ENCODE results near the gene SPIN2B.
A peak's percentile ranks its signal among the peaks of the same experiment; 100 is the strongest.
"Not testable (repeated sequence)": the region's sequence is repeated elsewhere in the genome, so short reads cannot be mapped to it uniquely, and the experiment has no call there.

The SPIN2B gene

GRCh38 chrX:57135287-57135686 is 13.9 kb upstream of the SPIN2B start:
- no peak for TF ChIP-seq CTCF (IDR thresholded peaks at IDR 0.05)
- no peak for DNase-seq (ENCODE audit: low spot score)
- no peak overlapping the region for H3K27ac ChIP-seq
- no peak overlapping the region for H3K4me3 ChIP-seq

DNA sequence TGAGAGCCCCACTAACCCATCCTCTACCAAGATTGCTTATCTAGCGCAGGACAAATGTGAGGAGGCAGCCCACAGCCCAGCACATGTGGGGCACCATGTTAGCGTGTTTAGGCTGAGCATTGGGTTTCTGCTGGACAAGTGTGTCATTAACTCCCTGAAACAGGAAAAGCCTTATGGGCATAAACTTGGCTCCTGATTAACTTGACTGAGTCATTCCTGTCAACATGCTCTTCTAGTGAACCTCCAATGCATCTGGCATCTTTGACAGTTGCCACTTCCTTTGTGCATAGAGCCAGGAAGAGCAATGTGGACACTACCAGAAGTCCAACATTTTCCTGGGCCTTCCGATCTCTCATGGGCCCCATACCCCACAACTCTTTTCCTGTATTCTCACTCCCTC is 13.4 kb upstream of the SPIN2B start:
- no peak for DNase-seq (ENCODE audit: low spot score)

GRCh38 chrX:57133706-57134105 is 12.4 kb upstream of the SPIN2B start:
- no peak for TF ChIP-seq CTCF (IDR thresholded peaks at IDR 0.05)
- Histone ChIP-seq H3K27ac (no peak overlapping the region), H3K4me3 (no peak overlapping the region)
- no peak for DNase-seq (ENCODE audit: low spot score)

More for the DNA sequence above, 13.4 kb upstream of the SPIN2B start:
- no peak overlapping the region for H3K4me3 ChIP-seq
- no peak for TF ChIP-seq CTCF (IDR thresholded peaks at IDR 0.05)
- H3K27ac ChIP-seq = no peak overlapping the region

DNA sequence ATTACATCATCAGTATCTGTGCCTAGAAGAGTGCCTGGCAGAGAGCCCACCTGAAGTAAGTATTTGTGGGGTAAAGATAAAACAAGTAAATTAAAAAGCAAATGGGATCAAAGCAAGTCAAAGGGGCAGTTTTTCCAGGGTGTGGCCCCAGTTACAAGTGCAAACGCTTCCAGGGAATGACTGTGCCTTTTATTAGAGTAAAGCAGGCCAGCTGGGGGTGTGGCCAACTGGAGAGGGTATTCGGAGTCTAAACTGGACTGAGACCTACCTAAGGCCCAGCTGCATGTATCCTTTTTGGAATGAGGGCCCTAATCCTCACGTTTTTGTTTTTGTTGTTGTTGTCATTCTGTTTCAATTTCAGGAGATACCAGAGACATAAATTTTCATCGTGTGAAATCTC is 11.9 kb upstream of the SPIN2B start:
- not testable (repeated sequence) for H3K27ac ChIP-seq; DNase-seq (ENCODE audit: low spot score); H3K4me3 ChIP-seq

GRCh38 chrX:57132046-57132445 is 10.7 kb upstream of the SPIN2B start:
- no peak overlapping the region for H3K27ac ChIP-seq
- DNase-seq (ENCODE audit: low spot score) = no peak
- no peak overlapping the region for H3K4me3 ChIP-seq
- TF ChIP-seq CTCF (IDR thresholded peaks at IDR 0.05) = no peak

DNA sequence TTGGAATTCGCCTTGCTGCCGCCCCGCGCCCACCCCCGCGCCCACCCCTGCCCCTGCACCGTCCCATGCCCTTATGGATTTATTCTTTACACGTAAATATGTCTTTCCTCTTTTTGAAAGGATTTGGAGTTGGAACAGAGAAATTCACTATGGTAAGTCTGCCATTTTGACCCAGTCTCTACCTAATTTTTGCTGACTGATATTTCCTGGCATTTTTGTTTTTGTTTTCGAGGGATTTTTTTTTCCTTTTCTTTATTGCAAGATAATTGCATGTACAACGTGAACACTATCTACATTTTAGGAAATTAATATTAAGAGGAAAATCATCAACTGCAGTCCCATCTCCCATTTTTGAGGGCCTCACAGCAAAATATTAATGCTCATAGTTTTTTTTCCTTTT is 468 bp upstream of the SPIN2B start:
- DNase-seq (ENCODE audit: low spot score) = no peak
- no peak for TF ChIP-seq CTCF (IDR thresholded peaks at IDR 0.05)
- Histone ChIP-seq H3K27ac (peak overlapping the region; percentile 67 to 89), H3K4me3 (peak overlapping the region; percentile 74)

DNA sequence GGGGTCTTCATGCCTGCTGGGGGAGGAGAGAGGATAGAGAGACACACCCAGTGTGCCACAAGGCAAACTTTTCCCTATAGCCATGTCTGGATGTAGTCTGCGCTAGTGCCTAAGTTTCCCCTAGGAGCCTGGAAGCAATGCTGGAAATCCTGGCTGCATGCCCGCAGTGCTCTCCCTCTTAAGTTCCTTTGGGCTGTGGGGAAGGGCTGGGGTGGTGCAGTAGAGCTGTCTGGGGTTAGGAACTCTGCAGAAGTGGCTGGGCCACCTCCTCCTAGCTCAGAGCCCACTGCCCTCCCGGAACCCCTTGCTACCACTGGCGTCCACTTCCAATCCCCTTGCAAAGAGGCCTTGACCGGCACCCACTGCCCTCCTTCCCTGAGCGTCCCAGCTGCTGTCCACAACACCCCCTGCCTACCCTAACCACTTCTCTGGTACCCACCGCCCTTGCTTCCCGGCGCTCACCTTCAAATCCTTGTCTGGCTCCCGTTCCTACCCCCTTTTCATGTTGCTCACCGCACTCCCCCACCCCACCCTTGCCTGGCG is 658 bp downstream of the SPIN2B start:
- Histone ChIP-seq H3K4me3 (peak overlapping the region; percentile 74), H3K27ac (peak overlapping the region; percentile 67 to 89)
- not testable (repeated sequence) for DNase-seq (ENCODE audit: low spot score)

DNA sequence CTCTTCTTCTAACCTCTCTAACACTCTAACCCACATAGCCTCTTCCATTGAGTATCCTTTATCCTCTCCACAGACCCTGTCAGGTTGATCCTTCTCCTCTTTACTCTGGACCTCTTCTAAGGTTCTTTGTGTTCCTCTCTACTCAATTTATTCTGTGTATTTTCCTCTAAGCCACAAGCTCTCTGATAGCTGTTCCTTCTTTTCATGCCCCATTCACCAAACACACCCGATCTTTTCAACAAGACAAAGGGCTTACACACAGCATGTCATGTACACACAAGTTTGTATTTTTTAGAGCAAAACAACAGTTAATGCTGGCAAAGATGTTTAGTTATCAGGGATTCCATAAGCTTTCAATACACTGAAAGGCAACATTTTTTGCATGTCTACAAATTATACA is 1.9 kb downstream of the SPIN2B start:
- DNase-seq (ENCODE audit: low spot score) = no peak
- no peak for TF ChIP-seq CTCF (IDR thresholded peaks at IDR 0.05)

DNA sequence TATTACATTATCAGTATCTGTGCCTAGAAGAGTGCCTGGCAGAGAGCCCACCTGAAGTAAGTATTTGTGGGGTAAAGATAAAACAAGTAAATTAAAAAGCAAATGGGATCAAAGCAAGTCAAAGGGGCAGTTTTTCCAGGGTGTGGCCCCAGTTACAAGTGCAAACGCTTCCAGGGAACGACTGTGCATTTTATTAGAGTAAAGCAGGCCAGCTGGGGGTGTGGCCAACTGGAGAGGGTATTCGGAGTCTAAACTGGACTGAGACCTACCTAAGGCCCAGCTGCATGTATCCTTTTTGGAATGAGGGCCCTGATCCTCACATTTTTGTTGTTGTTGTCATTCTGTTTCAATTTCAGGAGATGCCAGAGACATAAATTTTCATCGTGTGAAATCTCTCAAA is 3.8 kb downstream of the SPIN2B start:
- H3K27ac ChIP-seq; H3K4me3 ChIP-seq; DNase-seq (ENCODE audit: low spot score): not testable (repeated sequence)

More for the DNA sequence above, 1.9 kb downstream of the SPIN2B start:
- Histone ChIP-seq H3K27ac (no peak overlapping the region), H3K4me3 (no peak overlapping the region)
